Subcutaneous adipose tissue (tissue), 4 donors: ENCODE data around the gene DUS3L. TPM values are rescaled to one million over a fixed set of nuclear protein-coding genes. Genes with fewer than 3 reads are reported as not detected.

Experiments
- total RNA-seq, 4 donors: library from RNA; depleted of rRNA; stranded (reverse); fragments of >200 nt; gene quantifications; one replicate each; pipeline ENCODE4 v1.1.0, GENCODE V29; 2016
- TF ChIP-seq, protein P1 (sequence below): fragments of 450-650 bp; IDR thresholded peaks from one replicate; pipeline ENCODE4 v1.5.1; 2016; ENCODE audit warnings: low read depth, mild to moderate bottlenecking, control low read depth, antibody characterized with exemption, moderate library complexity

The DUS3L gene
- total RNA-seq, 4 donors from 2014 or later, result 19.4 to 25.1 (median 23.8) TPM

DNA sequence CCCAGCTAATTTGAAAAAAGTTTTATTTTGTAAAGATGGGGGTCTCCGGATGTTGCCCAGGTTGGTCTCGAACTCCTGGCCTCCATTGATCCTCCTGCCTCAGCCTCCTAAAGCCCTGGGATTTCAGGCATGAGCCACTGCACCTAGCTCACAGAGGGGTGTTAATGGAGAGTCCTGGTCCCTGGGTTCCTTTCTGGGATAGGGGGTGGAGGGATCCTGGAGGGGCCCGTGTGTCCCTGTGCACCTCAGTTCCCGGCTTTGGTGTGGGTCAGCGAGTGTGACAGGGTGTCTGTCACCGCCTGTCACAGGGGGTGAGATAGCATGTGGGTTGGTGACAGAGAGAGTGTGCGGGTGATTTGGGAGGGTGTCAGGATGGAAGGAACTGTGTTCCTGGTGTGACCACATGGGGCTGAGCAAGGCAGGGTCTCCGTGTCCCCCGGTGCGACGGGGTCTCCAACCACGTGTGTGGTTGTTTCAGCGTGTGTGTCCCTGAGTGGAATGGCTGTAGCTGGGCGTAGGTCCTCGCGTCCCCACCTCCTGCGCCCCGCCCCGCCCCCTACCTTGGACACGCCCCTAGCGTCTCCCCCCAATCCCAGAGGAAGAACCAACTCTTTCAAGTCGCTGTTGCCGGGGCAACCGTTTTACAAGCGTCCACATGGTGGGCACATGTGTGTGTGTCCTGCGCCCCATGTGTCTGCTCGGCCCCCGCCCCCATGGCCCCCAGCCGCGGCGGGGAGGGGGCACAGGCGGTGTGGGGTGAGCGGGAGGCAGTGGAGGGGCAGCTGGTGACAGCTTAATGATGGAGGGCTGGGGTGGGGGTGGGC is 11.0 kb upstream of the DUS3L start:
- TF ChIP-seq, protein P1, sequence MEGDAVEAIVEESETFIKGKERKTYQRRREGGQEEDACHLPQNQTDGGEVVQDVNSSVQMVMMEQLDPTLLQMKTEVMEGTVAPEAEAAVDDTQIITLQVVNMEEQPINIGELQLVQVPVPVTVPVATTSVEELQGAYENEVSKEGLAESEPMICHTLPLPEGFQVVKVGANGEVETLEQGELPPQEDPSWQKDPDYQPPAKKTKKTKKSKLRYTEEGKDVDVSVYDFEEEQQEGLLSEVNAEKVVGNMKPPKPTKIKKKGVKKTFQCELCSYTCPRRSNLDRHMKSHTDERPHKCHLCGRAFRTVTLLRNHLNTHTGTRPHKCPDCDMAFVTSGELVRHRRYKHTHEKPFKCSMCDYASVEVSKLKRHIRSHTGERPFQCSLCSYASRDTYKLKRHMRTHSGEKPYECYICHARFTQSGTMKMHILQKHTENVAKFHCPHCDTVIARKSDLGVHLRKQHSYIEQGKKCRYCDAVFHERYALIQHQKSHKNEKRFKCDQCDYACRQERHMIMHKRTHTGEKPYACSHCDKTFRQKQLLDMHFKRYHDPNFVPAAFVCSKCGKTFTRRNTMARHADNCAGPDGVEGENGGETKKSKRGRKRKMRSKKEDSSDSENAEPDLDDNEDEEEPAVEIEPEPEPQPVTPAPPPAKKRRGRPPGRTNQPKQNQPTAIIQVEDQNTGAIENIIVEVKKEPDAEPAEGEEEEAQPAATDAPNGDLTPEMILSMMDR, result no peak

DNA sequence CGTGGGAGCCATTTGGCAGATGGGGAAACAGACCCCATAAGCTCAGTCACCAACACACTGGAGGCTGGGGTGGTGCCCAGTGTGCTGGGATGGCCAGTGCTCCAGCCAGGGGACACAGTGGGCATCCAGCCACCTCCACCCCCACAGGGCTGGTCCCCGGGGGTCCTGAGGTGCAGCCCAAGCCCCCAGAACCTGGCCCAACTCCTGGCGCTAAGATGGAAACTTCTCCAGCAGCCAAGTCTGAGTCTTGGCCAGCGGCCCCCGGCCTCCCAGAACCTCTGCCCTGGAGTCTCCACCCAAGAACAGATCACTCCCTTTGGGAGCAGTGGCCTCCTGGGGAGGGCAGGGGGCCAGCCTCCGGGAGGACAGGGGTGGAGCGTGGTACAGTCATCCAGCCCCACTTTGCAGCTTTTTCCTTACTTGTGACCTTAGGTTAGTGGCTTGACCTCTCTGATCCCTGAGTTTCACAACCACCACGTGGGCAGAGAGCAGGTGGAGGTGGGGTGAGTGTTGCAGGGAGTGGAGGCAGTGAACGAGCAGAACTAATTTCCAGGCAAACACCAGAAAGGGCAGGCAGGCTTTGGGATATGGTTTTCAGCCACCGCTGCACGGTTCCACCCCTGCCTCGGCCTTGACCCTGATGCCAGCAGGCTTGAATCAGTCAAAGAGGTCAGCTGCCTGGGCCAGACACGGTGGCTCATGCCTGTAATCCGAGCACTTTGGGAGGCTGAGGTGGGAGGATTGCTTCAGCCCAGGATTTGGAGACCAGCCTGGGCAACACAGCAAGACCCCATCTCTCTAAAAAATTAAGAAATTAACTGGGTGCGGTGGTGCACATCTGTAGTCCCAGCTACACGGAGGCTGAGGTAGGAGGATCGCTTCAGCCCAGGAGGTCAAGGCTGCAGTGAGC is 9.7 kb upstream of the DUS3L start:
- TF ChIP-seq, protein P1, result no peak

- TF ChIP-seq, protein P1, result no peak
Measured at GRCh38 chr19:5799247-5800241, 8.6 kb upstream of the DUS3L start.

- TF ChIP-seq, protein P1, result no peak
Measured at GRCh38 chr19:5798244-5798643, 7.3 kb upstream of the DUS3L start.

- TF ChIP-seq, protein P1, result no peak
Measured at GRCh38 chr19:5795382-5795919, 4.5 kb upstream of the DUS3L start.

- TF ChIP-seq, protein P1, result no peak
Measured at GRCh38 chr19:5793188-5793587, 2.2 kb upstream of the DUS3L start.
